CD4-positive, alpha-beta T cell treated with Interleukin-6 at 100 ng/mL for 8 hours (primary cell): Measurements from ENCODE around the gene SEMA6C.

Source experiments
- DNase-seq: peaks from one replicate; pipeline ENCODE4 v3.0.0-alpha.2; 2020; ENCODE audit warnings: mixed read lengths, low spot score

SEMA6C gene

GRCh38 chr1:151159373-151159772 is 12.9 kb upstream of the SEMA6C start:
- DNase-seq = no peak

DNA sequence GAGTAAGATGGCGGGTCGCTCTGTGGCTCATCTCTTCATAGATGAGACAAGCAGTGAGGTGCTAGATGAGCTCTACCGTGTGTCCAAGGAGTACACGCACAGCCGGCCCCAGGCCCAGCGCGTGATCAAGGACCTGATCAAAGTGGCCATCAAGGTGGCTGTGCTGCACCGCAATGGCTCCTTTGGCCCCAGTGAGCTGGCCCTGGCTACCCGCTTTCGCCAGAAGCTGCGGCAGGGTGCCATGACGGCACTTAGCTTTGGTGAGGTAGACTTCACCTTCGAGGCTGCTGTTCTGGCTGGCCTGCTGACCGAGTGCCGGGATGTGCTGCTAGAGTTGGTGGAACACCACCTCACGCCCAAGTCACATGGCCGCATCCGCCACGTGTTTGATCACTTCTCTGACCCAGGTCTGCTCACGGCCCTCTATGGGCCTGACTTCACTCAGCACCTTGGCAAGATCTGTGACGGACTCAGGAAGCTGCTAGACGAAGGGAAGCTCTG is 12.4 kb upstream of the SEMA6C start:
- DNase-seq = no peak

DNA sequence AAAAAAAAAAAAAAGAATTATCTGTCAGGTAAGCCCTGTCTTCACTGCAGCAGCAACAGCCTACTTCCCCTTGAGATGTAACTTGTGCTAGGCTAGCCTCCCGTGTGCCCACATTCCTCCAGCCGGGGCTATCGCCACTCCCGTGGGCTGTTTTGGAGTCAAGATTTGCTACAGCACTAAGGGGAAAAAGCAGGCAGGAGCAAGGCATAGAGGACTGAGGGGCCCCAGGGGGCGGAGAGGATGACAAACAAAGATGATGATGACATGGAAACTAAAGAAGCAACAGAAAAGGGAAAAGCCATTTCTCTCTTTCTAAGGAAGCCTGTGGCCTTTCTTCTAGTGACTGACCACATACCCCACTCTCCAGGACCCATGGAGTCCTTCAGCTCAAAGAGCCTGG is 11.9 kb upstream of the SEMA6C start:
- DNase-seq = no peak

- peak; percentile 76 for DNase-seq
These were observed 10.7 kb upstream of the SEMA6C start for GRCh38 chr1:151157067-151157531.

- peak; percentile 76 for DNase-seq
These were observed 10.0 kb upstream of the SEMA6C start, which contains the start of gene TNFAIP8L2 for GRCh38 chr1:151156515-151156819. Gene TNFAIP8L2 (plus strand): TSS chr1:151156649. CDS start chr1:151158698, 2,049 bp downstream.

GRCh38 chr1:151147665-151148064 is 1.2 kb upstream of the SEMA6C start:
- no peak for DNase-seq

GRCh38 chr1:151147132-151147503 is 687 bp upstream of the SEMA6C start:
- DNase-seq = no peak

- no peak for DNase-seq
These were observed 389 bp downstream of the SEMA6C start for GRCh38 chr1:151146072-151146411.

DNA sequence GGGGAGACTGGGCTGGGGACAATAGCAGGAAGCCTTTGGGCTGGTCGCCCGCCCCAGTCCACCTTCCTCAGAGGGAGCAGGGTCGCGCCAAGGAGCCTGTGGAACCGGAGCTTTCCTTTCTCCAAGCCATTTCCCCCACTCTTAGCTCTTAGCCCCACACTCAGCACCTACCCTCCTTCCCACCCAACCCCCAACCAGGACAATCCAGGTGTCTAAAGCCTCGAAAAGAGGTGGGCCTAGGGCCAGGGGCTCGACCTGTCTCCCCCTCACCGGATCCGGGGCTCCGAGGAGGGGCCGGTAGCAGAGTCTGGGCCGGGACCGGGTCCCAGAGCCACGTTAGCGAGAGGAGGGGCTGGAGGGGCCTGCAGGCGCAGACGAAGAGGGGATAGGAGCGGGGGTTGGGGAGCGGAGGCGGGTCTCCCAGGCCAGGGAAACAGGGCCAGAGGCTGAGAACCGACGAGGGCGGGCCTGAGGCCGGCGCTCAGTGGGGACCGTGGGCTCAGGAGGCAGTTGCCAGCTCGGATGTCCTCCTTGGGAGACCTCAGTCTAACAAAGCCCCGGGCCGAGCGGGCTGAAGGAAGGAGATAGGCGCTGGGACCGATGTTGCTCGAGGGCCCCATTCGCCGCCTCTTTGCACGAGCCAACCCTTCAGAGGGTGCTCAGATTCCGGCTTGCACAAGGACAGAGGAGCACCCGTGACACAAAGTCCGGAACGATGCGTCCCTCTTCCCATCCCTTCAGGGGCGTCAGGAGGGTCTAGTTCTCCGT is 943 bp downstream of the SEMA6C start:
- no peak for DNase-seq

DNA sequence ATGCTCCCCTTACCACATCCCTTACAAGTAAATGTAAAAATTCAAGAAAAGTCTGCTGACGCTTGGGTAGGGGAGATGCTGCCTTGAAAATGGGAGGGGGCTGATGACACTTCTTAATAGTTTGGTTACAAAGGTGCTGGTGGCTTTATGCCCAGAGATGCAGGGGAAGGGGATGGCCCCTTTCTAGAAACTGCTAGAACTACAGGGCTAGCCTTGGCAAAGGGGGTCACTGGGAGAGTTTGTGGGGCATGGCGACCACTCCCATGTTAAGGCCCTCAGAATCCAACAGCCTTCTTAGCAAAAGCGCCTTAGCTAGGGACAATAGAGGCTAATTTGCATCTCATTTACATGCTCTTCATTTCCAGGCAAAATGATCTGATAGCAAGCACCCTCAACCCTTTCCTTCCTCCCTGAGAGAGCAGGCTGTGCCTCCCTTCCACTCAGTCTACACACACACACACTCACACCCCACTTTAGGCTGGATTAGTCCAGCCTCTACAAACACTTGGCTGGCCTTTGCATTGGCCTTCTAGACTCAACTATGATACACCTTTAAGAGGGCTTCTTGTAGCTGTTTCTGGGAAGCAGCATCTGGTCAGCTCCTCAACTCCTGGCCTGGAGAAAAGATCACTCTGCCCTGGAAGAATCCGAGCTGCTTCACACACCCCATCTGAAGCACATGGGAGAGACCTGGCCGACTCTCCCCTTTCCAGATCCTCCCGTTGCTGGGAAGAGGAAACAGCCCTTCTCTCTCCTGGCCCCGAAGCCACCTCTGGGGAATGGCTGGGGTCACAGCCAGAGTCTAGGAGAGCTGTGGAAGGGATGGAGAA is 1.7 kb downstream of the SEMA6C start:
- DNase-seq = no peak

DNA sequence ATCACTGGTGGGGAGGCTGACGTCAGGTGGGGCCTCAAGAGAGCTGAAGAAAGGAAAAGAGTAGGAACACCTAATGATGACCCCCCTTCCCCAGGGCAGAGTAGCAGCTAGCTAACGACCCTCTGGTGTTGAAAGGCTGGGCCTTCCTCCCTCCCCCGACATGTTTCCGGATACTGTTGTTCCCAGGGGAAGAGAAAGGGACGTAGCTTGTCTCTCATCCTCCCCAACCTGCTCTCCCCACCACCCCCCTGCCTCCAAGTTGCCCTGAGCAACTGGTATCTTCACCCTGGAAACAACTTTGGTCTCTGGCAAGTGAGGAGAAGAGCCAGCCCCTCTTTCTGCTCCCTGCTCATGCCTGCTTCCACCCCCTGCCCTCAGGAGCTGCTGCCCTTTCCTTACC is 2.4 kb downstream of the SEMA6C start:
- DNase-seq = no peak

- DNase-seq = no peak
These were observed 3.4 kb downstream of the SEMA6C start for GRCh38 chr1:151143057-151143435.

DNA sequence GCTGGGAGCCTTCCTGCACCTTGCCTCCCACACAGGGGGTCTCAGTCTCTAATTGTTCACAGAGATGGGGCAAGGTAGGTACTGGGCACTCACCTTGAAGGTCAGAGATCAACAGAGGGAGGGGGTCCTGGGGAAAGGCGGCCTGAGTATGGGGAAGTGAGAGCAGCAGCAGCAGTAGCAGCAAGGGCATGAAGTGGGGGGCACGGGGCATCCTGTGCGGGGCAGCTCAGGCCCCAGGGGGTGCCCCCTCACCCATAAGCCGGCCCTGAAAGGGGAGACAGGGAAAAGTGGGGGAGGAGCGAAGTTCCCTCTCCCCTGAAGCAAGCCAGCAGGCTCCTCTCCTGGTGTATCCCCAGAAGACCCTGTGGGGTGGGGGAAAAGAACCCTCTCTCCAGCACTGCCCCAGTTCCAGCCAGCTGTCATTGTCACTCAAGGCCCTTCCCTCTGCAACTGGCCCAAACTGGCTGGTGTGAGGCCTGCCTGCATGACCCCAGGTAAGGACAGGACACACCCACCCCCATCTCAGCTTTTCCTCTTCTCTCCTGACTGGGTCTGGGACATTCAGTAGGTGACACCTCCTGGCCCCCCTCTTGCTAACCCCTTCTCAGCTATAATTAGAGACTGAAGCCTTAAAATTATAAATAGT is 3.9 kb downstream of the SEMA6C start:
- no peak for DNase-seq

DNA sequence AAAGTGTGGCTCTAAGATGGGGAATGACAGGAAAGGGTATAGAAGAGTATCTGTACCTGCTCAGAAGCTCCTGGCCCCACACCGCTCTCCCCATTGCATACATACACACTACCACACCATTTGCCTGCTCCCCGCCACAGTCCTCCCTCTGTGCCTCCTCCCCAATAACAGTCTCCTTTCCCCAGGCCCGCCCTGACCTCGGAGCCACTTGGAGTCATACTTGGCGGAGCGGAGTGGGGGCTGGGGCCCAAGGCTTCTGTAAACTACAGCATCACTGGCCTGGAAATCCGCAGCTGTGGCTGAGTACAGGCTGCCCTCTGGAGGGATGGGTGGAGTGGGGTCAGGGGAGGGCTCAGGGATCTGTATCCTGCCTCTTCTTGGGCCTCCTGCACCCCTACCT is 8.6 kb downstream of the SEMA6C start:
- no peak for DNase-seq

GRCh38 chr1:151135433-151136385 is 10.7 kb downstream of the SEMA6C start:
- DNase-seq = no peak

DNA sequence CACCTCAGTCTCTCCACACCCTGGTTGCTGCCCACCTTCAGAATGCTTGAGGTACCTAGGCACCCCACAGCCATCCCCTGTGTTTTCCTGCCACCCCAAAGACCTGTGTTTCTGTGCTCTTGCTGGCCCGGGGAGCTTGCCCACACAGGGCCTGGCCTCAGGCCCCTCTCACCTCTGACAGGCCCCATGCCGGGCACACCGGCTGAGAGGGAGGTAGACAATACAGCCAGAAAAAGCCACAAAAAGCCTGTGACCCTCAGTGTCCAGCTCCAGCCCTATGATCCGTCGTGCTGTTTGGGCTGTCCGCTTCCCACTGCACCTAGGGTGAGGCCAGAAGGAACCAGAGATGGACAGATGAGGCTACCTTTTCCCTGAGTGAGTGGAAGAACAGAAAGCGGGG is 11.4 kb downstream of the SEMA6C start:
- DNase-seq = no peak

- no peak for DNase-seq
These were observed 12.0 kb downstream of the SEMA6C start for GRCh38 chr1:151134396-151134795.

DNA sequence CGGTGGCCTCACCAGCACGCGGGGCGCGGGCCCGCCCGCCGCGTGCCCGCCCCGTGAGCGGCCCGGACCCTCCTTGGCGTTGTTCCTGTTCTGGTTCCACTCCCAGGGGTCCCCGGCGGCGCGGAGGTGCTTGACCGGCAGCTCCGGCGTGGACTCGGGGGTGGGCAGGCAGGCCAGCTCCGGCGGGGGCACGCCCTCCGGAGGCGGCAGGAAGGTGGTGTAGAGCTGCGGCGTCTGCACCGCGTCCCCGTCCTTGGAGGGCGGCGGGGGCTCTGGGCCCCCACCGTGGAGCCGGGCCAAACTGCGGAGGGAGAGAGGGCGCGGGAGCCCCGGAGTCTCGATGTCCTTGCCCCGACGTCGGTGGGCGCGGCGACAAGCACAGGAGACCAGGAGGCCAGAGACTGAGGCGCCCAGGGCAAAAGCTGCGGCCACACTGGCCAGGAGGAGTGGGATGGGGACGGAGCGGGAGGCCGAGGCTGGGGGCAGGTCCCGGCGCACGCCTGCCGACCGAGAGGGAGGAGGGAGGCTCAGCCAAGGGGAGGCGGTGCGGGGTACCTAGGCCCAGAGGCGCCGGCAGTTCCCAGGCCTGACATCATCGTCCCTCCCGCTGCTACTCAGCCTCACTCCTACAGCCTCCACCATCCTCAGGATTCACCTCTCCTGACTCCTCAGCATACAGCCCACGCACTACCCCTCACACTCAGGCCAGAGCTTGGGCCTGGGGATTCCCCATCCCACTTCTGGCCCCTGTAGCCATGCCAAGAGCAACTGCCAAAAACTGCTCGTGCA is 13.2 kb downstream of the SEMA6C start:
- DNase-seq = no peak

GRCh38 chr1:151132335-151133017 is 14.0 kb downstream of the SEMA6C start:
- DNase-seq = no peak

- DNase-seq = no peak
These were observed 14.6 kb downstream of the SEMA6C start for GRCh38 chr1:151131701-151132334.
